Hippocampal formation (tissue), 2 donors: Measurements from ENCODE around the gene CYB561A3.

Source experiments
- DNase-seq, 2 donors: peaks; one replicate each; lab custom pipeline; 2025; lab: John Stamatoyannopoulos, UW

The CYB561A3 gene

GRCh38 chr11:61345170-61345610, 16.5 kb downstream of the CYB561A3 start:
- DNase-seq: no peak

- no peak for DNase-seq
Observed at GRCh38 chr11:61343792-61344745, 17.6 kb downstream of the CYB561A3 start.

GRCh38 chr11:61342207-61342803, 19.4 kb downstream of the CYB561A3 start:
- no peak for DNase-seq

- no peak for DNase-seq
Observed at GRCh38 chr11:61341706-61342105, 20.0 kb downstream of the CYB561A3 start.

GRCh38 chr11:61340979-61341378, 20.7 kb downstream of the CYB561A3 start:
- DNase-seq: no peak

GRCh38 chr11:61339490-61339878, 22.2 kb downstream of the CYB561A3 start:
- no peak for DNase-seq

GRCh38 chr11:61338783-61339489, 22.7 kb downstream of the CYB561A3 start:
- DNase-seq: no peak

- no peak for DNase-seq
Observed at GRCh38 chr11:61337706-61338470, 23.8 kb downstream of the CYB561A3 start.

GRCh38 chr11:61336171-61336935, 25.3 kb downstream of the CYB561A3 start:
- DNase-seq: peak; percentile 36 to 42

- no peak for DNase-seq
Observed at GRCh38 chr11:61335355-61335710, 26.3 kb downstream of the CYB561A3 start.

GRCh38 chr11:61334434-61335354, 27.0 kb downstream of the CYB561A3 start:
- no peak for DNase-seq

- no peak for DNase-seq
Observed at GRCh38 chr11:61333550-61334433, 27.9 kb downstream of the CYB561A3 start.

GRCh38 chr11:61332797-61333549, 28.7 kb downstream of the CYB561A3 start, which contains the start of the genes DDB1 and TKFC:
TSS of gene DDB1 (minus strand) at chr11:61333105. CDS start at chr11:61332968, 137 bp downstream.
TSS of gene TKFC (plus strand) at chr11:61333228. CDS start at chr11:61334729, 1,501 bp downstream.
- DNase-seq: peak; percentile 86 to 90

- DNase-seq: no peak
Observed at GRCh38 chr11:61332281-61332796, 29.3 kb downstream of the CYB561A3 start.

GRCh38 chr11:61331651-61332050, 30.0 kb downstream of the CYB561A3 start:
- DNase-seq: no peak

- no peak for DNase-seq
Observed at GRCh38 chr11:61329871-61330270, 31.8 kb downstream of the CYB561A3 start.

- DNase-seq: no peak
Observed at GRCh38 chr11:61328351-61328750, 33.3 kb downstream of the CYB561A3 start.

GRCh38 chr11:61327669-61328071, 34.0 kb downstream of the CYB561A3 start:
- DNase-seq: no peak
